K562 (cell line): ENCODE measurements around the gene LTA4H. TPM values are rescaled to one million over a fixed set of nuclear protein-coding genes. Genes with fewer than 3 reads are reported as not detected.

Source experiments
- ATAC-seq: fragments of 200-7000 bp; cut with Tn5 transposase; 3 replicates; pipeline ENCODE4 v1.9.1; 2020; ENCODE audit warnings: moderate library complexity
- BruUV-seq: library from RNA; stranded (reverse); fragments of 400-500 nt; replicated peaks from 2 replicates; lab custom pipeline; 2021; lab: Mats Ljungman, UMichigan
- CTCF ChIA-PET: fragments of 300-600 bp; formaldehyde crosslinking; extraction: SDS; loops from one replicate; lab custom pipeline; 2021; ENCODE audit warnings: low intra/inter-chr PET ratio; lab: Yijun Ruan, JAX
- POLR2A ChIA-PET: fragments of 300-600, 350-650 bp; sonication (Branson Sonifier 250); formaldehyde crosslinking; extraction: SDS; loops from one replicate; lab custom pipeline; 2021; ENCODE audit warnings: antibody characterized with exemption, inconsistent platforms; lab: Yijun Ruan, JAX
- DNase-seq, 4 experiments: peaks; one replicate each; pipeline versions ENCODE4 v3.0.0 to v3.0.0-alpha.2; 2011 to 2018; ENCODE audit warnings: low spot score in 3 of 4, mixed read lengths in 3 of 4; ENCODE audit errors: extremely low read depth in 1 of 4
- FAIRE-seq: peaks from 2 replicates; lab custom pipeline; 2011; peaks lifted over from hg19 to GRCh38; lab: Jason Lieb, UNC
- H2AFZ ChIP-seq: 2 replicates; pipeline ENCODE4 v1.6.0; 2011; ENCODE audit warnings: low read depth, low read length, control low read depth, inconsistent platforms
- H3K27ac ChIP-seq: fragments of 200-600 bp; 3 replicates; pipeline ENCODE4 v1.8.0; 2011; ENCODE audit warnings: low read depth, mild to moderate bottlenecking, control low read depth, inconsistent platforms, low read length, moderate library complexity, mixed read lengths; ENCODE audit errors: extremely low read depth
- H3K27me3 ChIP-seq, 2 experiments: fragments of 300-600 bp in 1 of 2; 2 replicates in 1 of 2; 3 replicates in 1 of 2; pipeline versions ENCODE4 v1.6.0 to v1.8.0; 2011; ENCODE audit warnings: inconsistent platforms in 2 of 2, low read length in 2 of 2, mild to moderate bottlenecking in 1 of 2, mixed read lengths in 1 of 2, moderate library complexity in 1 of 2; ENCODE audit not compliant: control insufficient read depth in 2 of 2, insufficient read depth in 2 of 2
- H3K36me3 ChIP-seq: fragments of 300-600 bp; 3 replicates; pipeline ENCODE4 v1.8.0; 2011; ENCODE audit warnings: mild to moderate bottlenecking, low read length, inconsistent platforms; ENCODE audit not compliant: control insufficient read depth, insufficient read depth
- H3K4me1 ChIP-seq, 2 experiments: fragments of 200-600 bp in 1 of 2; replicated peaks in 1 of 2; 2 replicates in 1 of 2; 3 replicates in 1 of 2; pipeline versions ENCODE4 v1.5.1 to v1.8.0; 2011; ENCODE audit warnings: inconsistent platforms in 2 of 2, low read length in 2 of 2, mild to moderate bottlenecking in 1 of 2, mixed read lengths in 1 of 2, moderate library complexity in 1 of 2; ENCODE audit not compliant: control insufficient read depth in 2 of 2, insufficient read depth in 2 of 2
- H3K4me2 ChIP-seq: 2 replicates; pipeline ENCODE4 v1.6.1; 2011; ENCODE audit warnings: low read length, control low read depth, inconsistent platforms, mixed read lengths; ENCODE audit not compliant: insufficient read depth
- H3K4me3 ChIP-seq: fragments of 200-600 bp; sonication (generic), shearing (Covaris generic); 2 replicates; pipeline ENCODE4 v1.5.1; 2016; ENCODE audit warnings: control low read depth, inconsistent platforms
- H3K79me2 ChIP-seq: fragments of 200-600 bp; 3 replicates; pipeline ENCODE4 v1.8.0; 2011; ENCODE audit warnings: low read length, inconsistent platforms; ENCODE audit not compliant: control insufficient read depth, insufficient read depth
- H3K9ac ChIP-seq, 2 experiments: 2 replicates each; pipeline versions ENCODE4 v1.6.0 to v1.6.1; 2011; ENCODE audit warnings: low read depth in 2 of 2, low read length in 2 of 2, control low read depth in 1 of 2, inconsistent platforms in 1 of 2, mild to moderate bottlenecking in 1 of 2, mixed read lengths in 1 of 2; ENCODE audit not compliant: insufficient read depth in 1 of 2
- H3K9me1 ChIP-seq: one replicate; pipeline ENCODE4 v1.6.0; 2011; ENCODE audit warnings: inconsistent platforms, mild to moderate bottlenecking, low read length, moderate library complexity; ENCODE audit not compliant: control insufficient read depth, insufficient read depth
- H3K9me3 ChIP-seq: replicated peaks from 2 replicates; pipeline ENCODE4 v1.5.1; 2011; ENCODE audit warnings: low read depth, low read length, inconsistent platforms; ENCODE audit not compliant: control insufficient read depth, insufficient read depth
- H4K20me1 ChIP-seq: replicated peaks from 2 replicates; pipeline ENCODE4 v1.6.1; 2011; ENCODE audit warnings: low read length, inconsistent platforms, mixed read lengths; ENCODE audit not compliant: control insufficient read depth, insufficient read depth
- HDAC3 ChIP-seq: fragments of 450-650 bp; IDR thresholded peaks from 2 replicates; pipeline ENCODE4 v1.6.1; 2018; ENCODE audit warnings: borderline replicate concordance, mild to moderate bottlenecking, moderate library complexity; ENCODE audit not compliant: partially characterized antibody
- HMG20B ChIP-seq: fragments of 250-450 bp; sonication (Bioruptor Pico); IDR thresholded peaks from 2 replicates; pipeline ENCODE4 v1.5.0; 2021; ENCODE audit warnings: mild to moderate bottlenecking
- NCOA6 ChIP-seq: fragments of 450-650 bp; IDR thresholded peaks from 2 replicates; pipeline ENCODE4 v1.6.1; 2017; ENCODE audit warnings: mild to moderate bottlenecking
- NR2C2 ChIP-seq, 2 experiments: fragments of 200-800 bp in 1 of 2; sonication (Bioruptor generic) in 1 of 2; sonication (generic) in 1 of 2; formaldehyde crosslinking in 1 of 2; IDR thresholded peaks; 2 replicates each; pipeline versions ENCODE4 v1.6.1 to v1.8.0; 2016 to 2022; ENCODE audit warnings: mild to moderate bottlenecking in 1 of 2, missing compliant biosample characterization in 1 of 2, missing genetic modification characterization in 1 of 2, missing genetic modification reagents in 1 of 2
- ZNF121 ChIP-seq: sonication (generic); formaldehyde crosslinking; conservative IDR thresholded peaks from 2 replicates; pipeline ENCODE4 v1.8.0; 2022; ENCODE audit warnings: missing genetic modification reagents
- ZNF175 ChIP-seq: fragments of 200-800 bp; sonication (Bioruptor generic); IDR thresholded peaks from 2 replicates; pipeline ENCODE4 v1.6.1; 2016; ENCODE audit warnings: low read depth, mild to moderate bottlenecking, missing genetic modification characterization, missing compliant biosample characterization
- ZNF395 ChIP-seq: fragments of 200-800 bp; sonication (Bioruptor generic); IDR thresholded peaks from 2 replicates; pipeline ENCODE4 v1.6.1; 2017; ENCODE audit warnings: missing genetic modification characterization, missing compliant biosample characterization
- ZNF407 ChIP-seq: fragments of 450-650 bp; IDR thresholded peaks from 2 replicates; pipeline ENCODE4 v1.6.1; 2016; ENCODE audit warnings: low read depth
- WGBS: fragments of 100-300 bp; shearing (Covaris generic); methylation state at CpG from one replicate; pipeline ENCODE4 v1.1.6; 2016; ENCODE audit warnings: low coverage, mixed read lengths; ENCODE audit not compliant: insufficient coverage; ENCODE audit errors: missing lambda C conversion rate; 5-methylcytosine and 5-hydroxymethylcytosine counted together
- in situ Hi-C: fragments of 300-500 bp; cut with MboI; formaldehyde crosslinking; loops from 4 replicates; pipeline ENCODE4 v1.15.0; 2018; ENCODE audit warnings: inconsistent platforms, mixed read lengths
- intact Hi-C: fragments of 100-400 bp; cut with micrococcal nuclease; formaldehyde crosslinking; loops from 2 replicates; pipeline ENCODE4 v1.14.2; 2022
- polyA plus RNA-seq, 8 experiments: library from polyadenylated mRNA; depleted of rRNA in 4 of 8; stranded (reverse) in 5 of 8; unstranded in 3 of 8; fragments of >200 nt; fragmentation: Nextera tagmentation in 2 of 8; fragmentation: Illumina TruSeq in 1 of 8; extraction: Ambion mirVana in 2 of 8; extraction: Trizol in 1 of 8; gene quantifications; 2 replicates each; pipeline versions ENCODE4 v1.2.1 to v1.2.3, GENCODE V29; 2011 to 2014; ENCODE audit warnings: inconsistent platforms in 1 of 8, missing spikeins in 1 of 8
- total RNA-seq, 7 experiments: library from RNA; depleted of rRNA in 6 of 7; stranded (reverse); fragments of >200 nt in 6 of 7; fragmentation: Illumina TruSeq in 2 of 7; extraction: Trizol in 2 of 7; gene quantifications; 2 replicates each; pipeline versions ENCODE4 v1.2.1 to v1.2.3, GENCODE V29; 2011 to 2021; ENCODE audit warnings: low replicate concordance in 1 of 7

The LTA4H gene
- total and polyA plus RNA-seq, 9 of the 15 experiments (the other 6 are each of a cell fraction or from before 2014, with no cell fraction given): 25.2 to 58.1 (median 40.5) TPM

GRCh38 chr12:96061323-96061722, 25.9 kb upstream of the LTA4H start:
- no peak for TF ChIP-seq NR2C2 (CRISPR knock-in tag; IDR thresholded peaks at IDR 0.05)
- TF ChIP-seq NR2C2 (tag; IDR thresholded peaks at IDR 0.05): no peak
- TF ChIP-seq ZNF395: no peak
- no peak for TF ChIP-seq HMG20B (CRISPR knock-in tag)
- no peak for TF ChIP-seq ZNF121 (CRISPR knock-in tag)
- no peak for TF ChIP-seq ZNF175 (CRISPR knock-in tag)
- TF ChIP-seq ZNF407: no peak
- no peak for TF ChIP-seq NCOA6
- TF ChIP-seq HDAC3: no peak
- Histone ChIP-seq H3K4me2 (no peak overlapping the region), H3K36me3 (no peaks in the 10 kb centered on the region), H3K27ac (no peak overlapping the region), H2AFZ (no peak overlapping the region), H3K4me1 (no peaks in the 10 kb centered on the region), H3K9me1 (no peaks in the 10 kb centered on the region), H3K4me3 (no peak overlapping the region), H3K9ac (no peak overlapping the region), H3K27me3 (peaks cover 0 to 11% of the 10 kb centered on the region in 2 experiments; a peak in 3 of 5 replicates), H3K9me3 (no peaks in the 10 kb centered on the region), H4K20me1 (no peaks in the 10 kb centered on the region), H3K79me2 (no peaks in the 10 kb centered on the region)
- in situ Hi-C loops (loop anchor here (10.0 kb wide), 1 partner anchor 153 kb away; no protein-coding TSS in a partner anchor), intact Hi-C loops (loop anchor here (5.0 kb wide), 1 partner anchor 341 kb away; the partner anchor contains the start of gene CDK17)
- ChIA-PET CTCF (interaction anchor here (2.3 to 2.8 kb wide), 2 partner anchors 153 to 455 kb away, joined by 24 to 33 read pairs; no protein-coding TSS in a partner anchor), POLR2A (no interaction called here)
- 76% methylated on average over 3 of the region's 3 CpGs for WGBS
- DNase-seq: no peak
- no peak for ATAC-seq
- no TSS peak for BruUV-seq
- no peak for FAIRE-seq
